Epithelial cell of proximal tubule (primary cell): ENCODE measurements around the gene ANLN. TPM values are rescaled to one million over a fixed set of nuclear protein-coding genes. Genes with fewer than 3 reads are reported as not detected.
"Not testable (repeated sequence)": the region's sequence is repeated elsewhere in the genome, so short reads cannot be mapped to it uniquely, and the experiment has no call there.

ENCODE experiments used
- DNase-seq: peaks from one replicate; pipeline ENCODE4 v3.0.0-alpha.2; 2011; ENCODE audit warnings: low read depth
- H3K4me3 ChIP-seq: 2 replicates; pipeline ENCODE4 v1.5.1; 2011; ENCODE audit warnings: low read depth, mild to moderate bottlenecking, low read length
- total RNA-seq: library from RNA; depleted of rRNA; stranded (reverse); fragments of >200 nt; gene quantifications from 2 replicates; pipeline ENCODE4 v1.2.3, GENCODE V29; 2015
- TF ChIP-seq, protein P1 (sequence below): conservative IDR thresholded peaks from 2 replicates; pipeline ENCODE4 v1.5.1; 2012; ENCODE audit warnings: low read depth, mild to moderate bottlenecking, low read length

ANLN gene
- total RNA-seq, 1 donor from 2014 or later, result 155 TPM

GRCh38 chr7:36490419-36490830 lies 100.8 kb downstream of the ANLN start:
- TF ChIP-seq, protein P1, sequence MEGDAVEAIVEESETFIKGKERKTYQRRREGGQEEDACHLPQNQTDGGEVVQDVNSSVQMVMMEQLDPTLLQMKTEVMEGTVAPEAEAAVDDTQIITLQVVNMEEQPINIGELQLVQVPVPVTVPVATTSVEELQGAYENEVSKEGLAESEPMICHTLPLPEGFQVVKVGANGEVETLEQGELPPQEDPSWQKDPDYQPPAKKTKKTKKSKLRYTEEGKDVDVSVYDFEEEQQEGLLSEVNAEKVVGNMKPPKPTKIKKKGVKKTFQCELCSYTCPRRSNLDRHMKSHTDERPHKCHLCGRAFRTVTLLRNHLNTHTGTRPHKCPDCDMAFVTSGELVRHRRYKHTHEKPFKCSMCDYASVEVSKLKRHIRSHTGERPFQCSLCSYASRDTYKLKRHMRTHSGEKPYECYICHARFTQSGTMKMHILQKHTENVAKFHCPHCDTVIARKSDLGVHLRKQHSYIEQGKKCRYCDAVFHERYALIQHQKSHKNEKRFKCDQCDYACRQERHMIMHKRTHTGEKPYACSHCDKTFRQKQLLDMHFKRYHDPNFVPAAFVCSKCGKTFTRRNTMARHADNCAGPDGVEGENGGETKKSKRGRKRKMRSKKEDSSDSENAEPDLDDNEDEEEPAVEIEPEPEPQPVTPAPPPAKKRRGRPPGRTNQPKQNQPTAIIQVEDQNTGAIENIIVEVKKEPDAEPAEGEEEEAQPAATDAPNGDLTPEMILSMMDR, result no peak
- H3K4me3 ChIP-seq, result no peak overlapping the region
- DNase-seq, result no peak

DNA sequence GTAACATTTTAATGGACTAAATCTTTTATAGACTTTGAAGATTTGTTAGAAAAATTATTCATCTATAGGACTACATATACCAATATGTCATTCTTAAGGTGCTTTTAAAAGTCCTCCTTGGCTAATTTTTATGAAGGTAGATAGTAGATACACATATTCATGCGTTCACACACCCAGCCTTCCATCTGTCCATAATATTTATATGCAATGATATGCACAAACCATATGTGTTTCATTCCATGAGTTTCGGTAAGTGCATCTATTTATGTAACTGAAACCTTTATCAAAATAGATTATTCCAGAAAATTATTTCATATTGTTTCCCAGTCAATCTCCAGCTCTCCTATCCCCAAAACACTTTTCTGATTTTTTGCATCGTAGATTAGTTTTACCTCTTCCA lies 101.7 kb downstream of the ANLN start:
- TF ChIP-seq, protein P1, result no peak
- no peak for DNase-seq
- H3K4me3 ChIP-seq, result no peak overlapping the region

- no peak for DNase-seq
- TF ChIP-seq, protein P1, result no peak
- H3K4me3 ChIP-seq, result no peak overlapping the region
Measured at GRCh38 chr7:36496576-36496975, 106.9 kb downstream of the ANLN start.

GRCh38 chr7:36497176-36497575 lies 107.5 kb downstream of the ANLN start:
- not testable (repeated sequence) for H3K4me3 ChIP-seq, DNase-seq

GRCh38 chr7:36497775-36498174 lies 108.1 kb downstream of the ANLN start:
- no peak overlapping the region for H3K4me3 ChIP-seq
- DNase-seq, result no peak
- TF ChIP-seq, protein P1, result no peak

Other genes with a start within 250 kb of the ANLN start
- 3.9 and 10.8 TPM in 2 replicates for gene EEPD1, start 236.6 kb upstream of the ANLN start, total RNA-seq